Measurements from ENCODE around the gene C20orf202. TPM values are rescaled to one million over a fixed set of nuclear protein-coding genes. Genes with fewer than 3 reads are reported as not detected.

C20orf202 gene
- polyA plus RNA-seq, 1 of the 3 experiments (the other 2 are of a cell fraction), result not detected

DNA sequence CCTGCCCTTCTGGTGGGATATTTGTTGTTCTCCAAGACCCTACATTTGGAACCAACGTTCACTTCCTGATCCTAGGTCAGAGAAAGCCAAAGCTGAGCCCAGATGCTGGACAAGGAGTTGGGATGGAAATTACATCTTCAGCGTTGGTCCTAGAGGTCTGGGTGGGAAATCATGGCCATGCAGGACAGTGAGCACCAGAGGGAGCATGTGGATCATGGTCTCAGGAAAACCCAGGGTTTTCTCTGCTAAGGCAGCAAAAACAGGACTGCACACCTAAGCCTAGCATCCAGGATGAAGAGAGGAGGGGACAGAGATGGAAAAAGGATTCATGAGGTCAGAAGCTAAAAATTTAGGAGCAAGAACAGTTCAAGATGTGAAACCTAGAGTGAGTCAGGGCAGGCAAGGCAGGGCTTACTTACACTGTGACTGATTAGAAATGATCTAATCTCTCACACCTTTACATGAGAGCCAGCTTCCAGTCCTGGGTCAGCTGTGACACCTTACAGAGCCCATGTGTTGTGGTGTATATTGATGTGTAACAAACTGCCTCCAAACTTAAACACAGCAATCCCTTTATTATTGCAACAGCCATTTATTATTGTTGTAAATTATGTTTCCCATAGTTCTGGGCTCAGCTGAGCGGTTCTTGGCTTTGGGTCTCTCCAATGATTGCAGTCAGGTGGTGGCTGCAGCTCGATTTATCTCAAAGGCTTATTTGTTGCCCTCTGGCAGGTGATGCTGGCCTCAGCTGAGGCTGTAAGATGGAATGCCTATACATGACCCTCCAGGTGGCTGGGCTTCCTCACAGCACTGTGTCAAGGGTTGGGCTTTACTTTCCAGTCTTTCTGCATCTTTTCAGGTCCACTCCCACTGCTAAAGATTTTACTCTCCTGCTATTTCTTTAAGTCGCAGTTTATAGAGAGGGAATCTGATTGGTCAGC lies 6.5 kb downstream of the C20orf202 start:
- ChIA-PET POLR2A (no interaction called here), CTCF (interaction anchor here (1.0 to 3.9 kb wide), 11 partner anchors 9 to 393 kb away, joined by 3 to 33 read pairs (median 5); no protein-coding TSS in a partner anchor)
- H3K9ac ChIP-seq, result no peak overlapping the region
- WGBS (ENCODE audit: low lambda C conversion rate), result 16% methylated on average over 5 of the region's 5 CpGs
- H3F3A ChIP-seq (replicated peaks; ENCODE audit: insufficient read depth), result no peaks in the 10 kb centered on the region
- no peaks in the 10 kb centered on the region for H3K79me2 ChIP-seq (ENCODE audit: insufficient read depth)
- no peaks in the 10 kb centered on the region for H3K36me3 ChIP-seq (replicated peaks in 1 of 2; ENCODE audit: control insufficient read depth in 1 of 2, insufficient read depth in 2 of 2, low read length in 1 of 2)
- H3K9me2 ChIP-seq, result no peaks in the 10 kb centered on the region
- no peaks in the 10 kb centered on the region; a peak in 1 of 4 replicates for H3K4me1 ChIP-seq (ENCODE audit: control insufficient read depth in 1 of 2, insufficient read depth in 2 of 2, low read depth in 1 of 2, low read length in 1 of 2)
- H3K27me3 ChIP-seq (ENCODE audit: insufficient read depth), result no peaks in the 10 kb centered on the region; the same call in 1 of the 2 replicates
- H4K20me1 ChIP-seq (ENCODE audit: insufficient read depth), result no peaks in the 10 kb centered on the region
- no peak overlapping the region for H3K27ac ChIP-seq (ENCODE audit: low read depth in 2 of 2, low read length in 1 of 2)
- no peak overlapping the region for H3K4me3 ChIP-seq (ENCODE audit: low read depth in 2 of 2, low read length in 1 of 2)
- no peak overlapping the region for H3K4me2 ChIP-seq
- H2AFZ ChIP-seq (ENCODE audit: low read depth), result no peak overlapping the region
- H3K9me3 ChIP-seq, result no peaks in the 10 kb centered on the region
- TF ChIP-seq, protein P1, sequence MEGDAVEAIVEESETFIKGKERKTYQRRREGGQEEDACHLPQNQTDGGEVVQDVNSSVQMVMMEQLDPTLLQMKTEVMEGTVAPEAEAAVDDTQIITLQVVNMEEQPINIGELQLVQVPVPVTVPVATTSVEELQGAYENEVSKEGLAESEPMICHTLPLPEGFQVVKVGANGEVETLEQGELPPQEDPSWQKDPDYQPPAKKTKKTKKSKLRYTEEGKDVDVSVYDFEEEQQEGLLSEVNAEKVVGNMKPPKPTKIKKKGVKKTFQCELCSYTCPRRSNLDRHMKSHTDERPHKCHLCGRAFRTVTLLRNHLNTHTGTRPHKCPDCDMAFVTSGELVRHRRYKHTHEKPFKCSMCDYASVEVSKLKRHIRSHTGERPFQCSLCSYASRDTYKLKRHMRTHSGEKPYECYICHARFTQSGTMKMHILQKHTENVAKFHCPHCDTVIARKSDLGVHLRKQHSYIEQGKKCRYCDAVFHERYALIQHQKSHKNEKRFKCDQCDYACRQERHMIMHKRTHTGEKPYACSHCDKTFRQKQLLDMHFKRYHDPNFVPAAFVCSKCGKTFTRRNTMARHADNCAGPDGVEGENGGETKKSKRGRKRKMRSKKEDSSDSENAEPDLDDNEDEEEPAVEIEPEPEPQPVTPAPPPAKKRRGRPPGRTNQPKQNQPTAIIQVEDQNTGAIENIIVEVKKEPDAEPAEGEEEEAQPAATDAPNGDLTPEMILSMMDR (IDR thresholded peaks at IDR 0.05), result peak; percentile 48
- TF ChIP-seq MEF2A (IDR thresholded peaks at IDR 0.05; ENCODE audit: borderline replicate concordance, low read depth) (no peak), NFIC (IDR thresholded peaks at IDR 0.05; ENCODE audit: borderline replicate concordance) (no peak), TEAD4 (IDR thresholded peaks at IDR 0.05; ENCODE audit: borderline replicate concordance, insufficient read depth) (no peak), PBX3 (IDR thresholded peaks at IDR 0.05) (no peak), MXI1 (IDR thresholded peaks at IDR 0.05; ENCODE audit: low read depth, low read length) (no peak), GABPA (IDR thresholded peaks at IDR 0.05; ENCODE audit: low read depth) (no peak), RAD21 (IDR thresholded peaks at IDR 0.05; ENCODE audit: low read length) (peak; percentile 56), YY1 (IDR thresholded peaks at IDR 0.05; ENCODE audit: low read depth) (no peak), FOSL2 (IDR thresholded peaks at IDR 0.05; ENCODE audit: borderline replicate concordance, low read depth) (no peak), REST (IDR thresholded peaks at IDR 0.05; ENCODE audit: low read depth, low read length) (no peak), FOXM1 (IDR thresholded peaks at IDR 0.05; ENCODE audit: low read depth) (no peak), RXRA (IDR thresholded peaks at IDR 0.05; ENCODE audit: borderline replicate concordance, low read depth) (no peak), FOXJ3 (CRISPR knock-in tag; IDR thresholded peaks at IDR 0.05) (no peak)
- no peak for DNase-seq

Measured in SK-N-SH (cell line).